AG09309 (cell line): ENCODE measurements around the gene OR2Z1.
"Not testable (repeated sequence)": the region's sequence is repeated elsewhere in the genome, so short reads cannot be mapped to it uniquely, and the experiment has no call there.

ENCODE experiments used
- DNase-seq: peaks from one replicate; pipeline ENCODE4 v3.0.0-alpha.2; 2010; ENCODE audit warnings: low read depth
- H3K4me3 ChIP-seq: 2 replicates; pipeline ENCODE4 v1.5.1; 2011; ENCODE audit warnings: mild to moderate bottlenecking, low read depth, low read length, moderate library complexity; ENCODE audit not compliant: control insufficient read depth
- CTCF ChIP-seq: IDR thresholded peaks from 2 replicates; pipeline ENCODE4 v1.5.1; 2011; ENCODE audit warnings: mild to moderate bottlenecking, low read depth, low read length, inconsistent platforms; ENCODE audit not compliant: insufficient read depth, control insufficient read depth; ENCODE audit errors: missing control alignments

The OR2Z1 gene

GRCh38 chr19:8731428-8732169 is 10.2 kb downstream of the OR2Z1 start:
- DNase-seq: no peak
- TF ChIP-seq CTCF: no peak
- no peak overlapping the region for H3K4me3 ChIP-seq

DNA sequence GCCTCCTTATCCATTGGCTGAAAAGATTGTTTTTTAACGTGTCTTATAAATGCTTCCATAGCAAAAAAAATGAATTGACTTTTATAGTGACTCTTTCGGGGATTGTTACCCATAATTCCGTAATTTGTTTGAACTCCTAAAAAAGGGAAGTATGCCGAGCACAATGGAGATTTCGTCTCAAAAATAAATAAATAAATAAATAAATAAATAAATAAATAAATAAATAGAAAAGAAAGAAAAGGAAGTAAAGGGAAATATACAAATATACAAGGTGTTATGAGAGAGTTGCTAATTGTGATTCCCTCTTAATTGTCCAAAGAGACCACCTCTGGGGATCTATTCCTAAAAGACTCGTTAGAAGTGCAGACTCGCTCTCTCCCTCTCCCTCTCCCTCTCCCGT is 16.9 kb downstream of the OR2Z1 start:
- H3K4me3 ChIP-seq: no peak overlapping the region
- no peak for DNase-seq
- no peak for TF ChIP-seq CTCF

DNA sequence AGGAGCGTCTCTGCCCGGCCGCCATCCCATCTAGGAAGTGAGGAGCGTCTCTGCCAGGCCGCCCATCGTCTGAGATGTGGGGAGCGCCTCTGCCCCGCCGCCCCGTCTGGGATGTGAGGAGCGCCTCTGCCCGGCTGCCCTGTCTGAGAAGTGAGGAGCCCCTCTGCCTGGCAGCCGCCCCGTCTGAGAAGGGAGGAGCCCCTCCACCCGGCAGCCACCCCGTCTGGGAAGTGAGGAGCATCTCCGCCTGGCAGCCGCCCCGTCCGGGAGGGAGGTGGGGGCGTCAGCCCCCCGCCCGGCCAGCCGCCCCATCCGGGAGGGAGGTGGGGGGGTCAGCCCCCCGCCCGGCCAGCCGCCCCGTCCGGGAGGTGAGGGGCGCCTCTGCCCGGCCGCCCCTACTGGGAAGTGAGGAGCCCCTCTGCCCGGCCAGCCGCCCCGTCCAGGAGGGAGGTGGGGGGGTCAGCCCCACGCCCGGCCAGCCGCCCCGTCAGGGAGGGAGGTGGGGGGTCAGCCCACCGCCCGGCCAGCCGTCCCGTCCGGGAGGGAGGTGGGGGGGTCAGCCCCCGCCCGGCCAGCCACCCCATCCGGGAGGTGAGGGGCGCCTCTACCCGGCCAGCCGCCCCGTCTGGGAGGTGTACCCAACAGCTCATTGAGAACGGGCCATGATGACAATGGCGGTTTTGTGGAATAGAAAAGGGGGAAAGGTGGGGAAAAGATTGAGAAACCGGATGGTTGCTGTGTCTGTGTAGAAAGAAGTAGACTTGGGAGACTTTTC is 18.0 kb downstream of the OR2Z1 start:
- DNase-seq, H3K4me3 ChIP-seq: not testable (repeated sequence)

DNA sequence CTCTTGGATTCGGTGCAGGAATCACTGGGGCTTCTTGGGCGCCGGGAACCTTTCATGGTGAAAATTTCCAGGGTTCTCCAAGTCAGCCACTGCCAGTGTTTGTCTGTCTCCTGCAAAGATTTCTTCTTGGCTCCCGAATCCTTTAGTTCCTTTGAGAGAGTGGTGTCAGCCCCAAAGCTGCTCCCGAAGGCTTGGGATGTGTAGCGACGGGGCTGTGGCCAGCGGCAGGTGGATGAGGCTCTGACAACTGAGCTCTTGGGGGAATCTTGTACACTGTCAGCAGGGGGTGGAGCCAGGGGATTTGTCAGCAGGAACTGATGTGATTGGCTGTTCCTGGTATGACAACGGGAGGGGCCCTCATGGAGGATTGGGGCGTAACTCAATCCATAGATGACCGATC is 45.8 kb downstream of the OR2Z1 start:
- DNase-seq: not testable (repeated sequence)

DNA sequence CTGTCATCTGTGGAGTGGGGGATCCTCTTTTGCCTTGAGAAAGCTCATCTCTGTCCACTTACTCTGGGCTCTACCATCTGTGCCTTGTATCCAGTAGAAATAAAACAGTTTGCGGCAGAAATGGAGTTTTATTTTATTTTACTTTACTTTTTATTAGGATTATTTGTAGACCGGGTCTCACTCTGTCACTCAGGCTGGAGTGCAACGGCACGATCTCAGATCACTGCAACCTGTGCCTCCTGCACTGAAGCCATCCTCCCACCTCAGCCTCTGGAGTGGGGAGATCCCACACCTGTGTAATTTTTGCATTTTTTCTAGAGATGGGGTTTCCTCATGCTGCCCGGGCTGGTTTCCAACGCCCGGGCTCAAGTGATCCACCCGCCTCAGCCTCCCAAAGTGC is 47.8 kb downstream of the OR2Z1 start:
- not testable (repeated sequence) for DNase-seq, H3K4me3 ChIP-seq

More for the DNA sequence above, 45.8 kb downstream of the OR2Z1 start:
- H3K4me3 ChIP-seq: not testable (repeated sequence)

GRCh38 chr19:8773587-8773986 is 52.2 kb downstream of the OR2Z1 start:
- DNase-seq, H3K4me3 ChIP-seq: not testable (repeated sequence)
